HepG2 (cell line): ENCODE data around the gene DUSP22.

ENCODE experiments used
- ARNT ChIP-seq: fragments of 450-650 bp; IDR thresholded peaks from 2 replicates; pipeline ENCODE4 v1.6.1; 2017
- HOXA5 ChIP-seq: sonication (generic); formaldehyde crosslinking; IDR thresholded peaks from 2 replicates; pipeline ENCODE4 v1.4.0; 2020; ENCODE audit warnings: missing genetic modification reagents
- MTA3 ChIP-seq: sonication (generic); formaldehyde crosslinking; IDR thresholded peaks from 2 replicates; pipeline ENCODE4 v1.4.0; 2020; ENCODE audit warnings: missing genetic modification reagents
- RORA ChIP-seq: sonication (generic); formaldehyde crosslinking; IDR thresholded peaks from 2 replicates; pipeline ENCODE4 v1.5.0; 2020; ENCODE audit warnings: mild to moderate bottlenecking, missing genetic modification reagents, moderate library complexity
- ZNF317 ChIP-seq: sonication (generic); formaldehyde crosslinking; IDR thresholded peaks from 2 replicates; pipeline ENCODE4 v1.5.0; 2020; ENCODE audit warnings: mild to moderate bottlenecking, missing genetic modification reagents
- ZNF776 ChIP-seq: sonication (generic); formaldehyde crosslinking; IDR thresholded peaks from 2 replicates; pipeline ENCODE4 v1.4.0; 2020; ENCODE audit warnings: mild to moderate bottlenecking, missing genetic modification reagents
- ZSCAN25 ChIP-seq: sonication (generic); formaldehyde crosslinking; IDR thresholded peaks from 2 replicates; pipeline ENCODE4 v1.8.0; 2022; ENCODE audit warnings: mild to moderate bottlenecking, missing genetic modification reagents
- TF ChIP-seq, protein P1 (sequence below): sonication (generic); formaldehyde crosslinking; IDR thresholded peaks from 2 replicates; pipeline ENCODE4 v1.5.0; 2020; ENCODE audit warnings: mild to moderate bottlenecking, missing genetic modification reagents, moderate library complexity

DNA sequence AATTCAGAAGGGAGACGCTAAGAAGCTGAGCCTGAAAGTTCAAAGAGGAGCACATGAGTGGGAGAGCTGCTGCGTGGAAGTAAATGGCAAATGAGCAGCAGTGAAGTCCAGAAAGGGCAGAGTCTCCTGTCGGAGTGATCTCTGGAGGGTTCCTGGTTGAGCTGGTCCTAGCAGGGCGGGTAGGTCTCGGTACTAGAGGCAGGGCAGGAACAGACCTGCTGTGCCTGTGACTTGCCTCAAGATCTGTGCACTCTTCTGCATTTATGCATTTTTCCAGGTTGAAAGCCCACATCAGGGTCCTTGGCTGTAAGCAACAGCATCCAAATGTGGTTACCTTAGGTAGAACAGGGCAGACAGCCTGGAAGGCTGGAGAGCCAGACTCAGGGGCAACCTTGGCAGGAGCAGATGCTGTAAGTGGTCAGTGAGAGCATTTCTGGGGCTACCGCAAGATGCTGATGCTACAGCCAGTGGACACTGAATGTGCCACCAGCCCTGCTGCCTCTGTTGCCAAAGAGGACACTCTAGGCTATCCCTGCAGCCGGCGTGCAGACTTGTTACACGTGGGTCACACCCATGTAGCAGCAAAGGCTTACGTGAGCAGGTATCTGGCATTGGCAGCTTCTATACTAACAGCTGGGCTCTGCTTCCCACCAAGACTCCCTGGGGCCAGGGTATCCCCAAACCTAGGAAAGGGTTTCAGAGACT, 8.4 kb downstream of the DUSP22 start:
- TF ChIP-seq ZSCAN25 (CRISPR knock-in tag) (no peak), HOXA5 (CRISPR knock-in tag) (no peak), ARNT (no peak), ZNF776 (no peak), ZNF317 (CRISPR knock-in tag) (no peak), MTA3 (CRISPR knock-in tag) (no peak), RORA (no peak)
- TF ChIP-seq, protein P1, sequence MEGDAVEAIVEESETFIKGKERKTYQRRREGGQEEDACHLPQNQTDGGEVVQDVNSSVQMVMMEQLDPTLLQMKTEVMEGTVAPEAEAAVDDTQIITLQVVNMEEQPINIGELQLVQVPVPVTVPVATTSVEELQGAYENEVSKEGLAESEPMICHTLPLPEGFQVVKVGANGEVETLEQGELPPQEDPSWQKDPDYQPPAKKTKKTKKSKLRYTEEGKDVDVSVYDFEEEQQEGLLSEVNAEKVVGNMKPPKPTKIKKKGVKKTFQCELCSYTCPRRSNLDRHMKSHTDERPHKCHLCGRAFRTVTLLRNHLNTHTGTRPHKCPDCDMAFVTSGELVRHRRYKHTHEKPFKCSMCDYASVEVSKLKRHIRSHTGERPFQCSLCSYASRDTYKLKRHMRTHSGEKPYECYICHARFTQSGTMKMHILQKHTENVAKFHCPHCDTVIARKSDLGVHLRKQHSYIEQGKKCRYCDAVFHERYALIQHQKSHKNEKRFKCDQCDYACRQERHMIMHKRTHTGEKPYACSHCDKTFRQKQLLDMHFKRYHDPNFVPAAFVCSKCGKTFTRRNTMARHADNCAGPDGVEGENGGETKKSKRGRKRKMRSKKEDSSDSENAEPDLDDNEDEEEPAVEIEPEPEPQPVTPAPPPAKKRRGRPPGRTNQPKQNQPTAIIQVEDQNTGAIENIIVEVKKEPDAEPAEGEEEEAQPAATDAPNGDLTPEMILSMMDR (CRISPR knock-in tag): no peak
